A549 treated with AZD2906 at 1 μM for 4 hours (cell line): Measurements from ENCODE around the gene CNGA1. TPM values are rescaled to one million over a fixed set of nuclear protein-coding genes. Genes with fewer than 3 reads are reported as not detected.

Source experiments
- total RNA-seq: library from RNA; stranded (reverse); fragments of 200-300 nt; extraction: Qiagen RNA extraction; gene quantifications from 5 replicates; pipeline ENCODE4 v1.2.3, GENCODE V29; 2022

Gene CNGA1
- total RNA-seq = 0.06 to 0.09 TPM in 2 of 5 replicates, not detected in the others

DNA sequence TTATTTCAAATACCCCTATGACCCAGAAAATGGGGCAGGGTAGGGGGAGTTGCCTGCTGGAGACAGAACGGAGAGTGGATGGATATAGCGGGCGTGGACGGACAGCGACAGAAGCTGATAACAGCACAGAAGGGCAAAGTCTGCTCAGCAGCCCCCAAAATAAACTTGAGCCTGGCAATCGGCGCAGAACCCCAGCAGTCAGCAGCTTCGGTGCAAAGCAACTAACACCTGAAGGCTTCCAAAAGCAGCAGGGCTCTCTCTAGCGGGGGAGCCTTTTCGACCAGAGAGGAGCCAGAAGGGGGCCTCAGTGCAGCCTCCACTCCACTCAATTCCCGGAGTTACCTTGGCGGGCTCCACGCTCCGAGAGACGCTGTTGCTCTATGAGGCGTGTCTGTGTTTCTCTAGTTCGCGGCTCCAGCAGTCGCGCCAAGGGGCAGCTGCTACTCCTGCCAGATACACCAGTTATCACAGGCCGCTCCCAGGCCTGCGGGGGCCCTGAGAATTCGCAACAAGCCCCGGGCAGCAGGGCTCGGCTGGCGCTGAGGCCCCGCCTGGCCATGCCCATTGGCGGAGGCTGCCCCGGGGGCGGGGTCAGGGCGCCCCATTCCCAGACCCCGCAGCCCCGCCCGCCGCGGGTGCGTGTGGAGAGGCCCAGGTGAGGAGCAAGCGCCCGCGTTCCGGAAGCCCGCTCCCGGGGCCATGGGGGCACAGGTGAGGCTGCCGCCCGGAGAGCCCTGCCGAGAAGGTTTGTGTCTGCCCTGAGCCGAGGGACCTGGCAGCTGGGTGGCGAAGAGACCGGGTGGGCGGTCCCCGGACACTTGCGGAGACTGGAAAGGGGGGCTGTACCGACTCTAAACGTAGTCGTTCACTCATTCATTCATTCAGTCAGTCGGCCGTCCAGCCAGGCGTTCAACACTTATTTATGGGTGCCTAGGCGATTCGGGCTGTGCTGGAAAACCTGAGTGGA lies at the start of gene CNGA1, which contains the start of gene NIPAL1:
Gene CNGA1, minus strand, starts transcription at position 541 of the 967 bp plus-strand sequence. CDS start 63,992 bp downstream, outside the sequence.
Gene NIPAL1, plus strand, starts transcription at position 632 of the 967 bp plus-strand sequence. Its CDS starts 68 bp downstream, at position 700.

DNA sequence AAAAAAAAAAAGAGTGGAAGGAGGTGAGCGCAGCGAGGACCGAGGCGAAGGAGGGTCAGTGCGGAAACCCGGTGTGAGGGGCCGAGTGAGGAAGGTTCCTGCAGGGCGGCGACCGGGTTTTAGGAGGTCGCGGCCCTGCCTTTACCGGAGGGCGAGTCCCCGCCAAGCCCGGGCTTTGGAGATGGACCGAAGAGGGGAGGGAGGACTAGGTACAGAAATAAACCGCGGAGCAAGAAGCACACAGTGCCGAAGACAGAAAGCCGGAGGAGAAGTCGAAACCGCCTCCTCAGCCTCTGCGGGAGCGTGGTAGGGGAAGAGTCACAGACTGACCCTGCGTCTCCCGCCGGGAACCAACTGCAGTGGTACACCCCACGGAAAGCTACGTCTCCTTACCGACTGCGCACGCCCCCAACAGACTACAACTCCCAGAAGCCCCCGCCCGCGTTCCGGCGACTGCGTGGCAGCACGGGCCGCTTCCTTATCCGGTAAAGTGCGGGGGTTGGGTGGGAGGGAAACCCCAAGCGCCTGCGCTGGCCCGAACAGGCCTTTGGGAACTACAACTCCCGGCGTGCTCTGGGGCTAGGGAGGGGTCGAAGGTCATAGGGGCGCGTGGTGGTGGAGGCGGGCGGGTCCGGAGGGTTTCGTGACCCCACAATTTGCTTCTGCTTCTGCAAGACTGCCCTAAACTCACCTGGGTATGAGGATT lies 102.1 kb downstream of the CNGA1 start, which contains the start of gene NFXL1:
Gene NFXL1, minus strand, starts transcription at position 364 of the 706 bp plus-strand sequence. CDS start 380 bp downstream, outside the sequence.

Other genes starting within 250 kb of the CNGA1 start
- gene CORIN, start 178.6 kb downstream of the CNGA1 start, total RNA-seq = not detected in 5 replicates
- gene NFXL1, start 102.1 kb downstream of the CNGA1 start, total RNA-seq = 5.2 to 7.0 TPM (median 5.6 TPM) in 5 replicates
- 0.37 to 0.79 TPM (median 0.72 TPM) in 5 replicates for gene NIPAL1, start 91 bp upstream of the CNGA1 start, total RNA-seq
- gene TXK, start 117.6 kb upstream of the CNGA1 start, total RNA-seq = 0.08 to 0.18 TPM (median 0.16 TPM) in 5 replicates